MM.1S (cell line): ENCODE results near the gene FAM227A.

Experiments
- CTCF ChIP-seq: fragments of 300-600 bp; sonication (generic); IDR thresholded peaks from 2 replicates; pipeline ENCODE4 v1.5.1; 2016; ENCODE audit warnings: antibody characterized with exemption, low read length, mixed read lengths
- EZH2 ChIP-seq: fragments of 300-600 bp; sonication (generic); optimal IDR thresholded peaks from 2 replicates; pipeline ENCODE3; 2017; ENCODE audit warnings: low read depth, mild to moderate bottlenecking, antibody characterized with exemption, low read length, mixed read lengths
- EZH2phosphoT487 ChIP-seq: fragments of 300-600 bp; sonication (generic); IDR thresholded peaks from 2 replicates; pipeline ENCODE4 v1.6.1; 2018; ENCODE audit warnings: antibody characterized with exemption, low read length

- TF ChIP-seq CTCF (no peak), EZH2phosphoT487 (no peak), EZH2 (no peak)
These were observed 37.5 kb downstream of the FAM227A start for GRCh38 chr22:38618682-38619081.
